C4-2B (cell line): ENCODE data around the gene SHBG.

ENCODE experiments used
- CTCF ChIP-seq: fragments of 450-650 bp; conservative IDR thresholded peaks from 2 replicates; pipeline ENCODE4 v1.5.1; 2017; ENCODE audit warnings: mild to moderate bottlenecking
- ZFX ChIP-seq: fragments of 450-650 bp; IDR thresholded peaks from 2 replicates; pipeline ENCODE4 v1.6.1; 2017

DNA sequence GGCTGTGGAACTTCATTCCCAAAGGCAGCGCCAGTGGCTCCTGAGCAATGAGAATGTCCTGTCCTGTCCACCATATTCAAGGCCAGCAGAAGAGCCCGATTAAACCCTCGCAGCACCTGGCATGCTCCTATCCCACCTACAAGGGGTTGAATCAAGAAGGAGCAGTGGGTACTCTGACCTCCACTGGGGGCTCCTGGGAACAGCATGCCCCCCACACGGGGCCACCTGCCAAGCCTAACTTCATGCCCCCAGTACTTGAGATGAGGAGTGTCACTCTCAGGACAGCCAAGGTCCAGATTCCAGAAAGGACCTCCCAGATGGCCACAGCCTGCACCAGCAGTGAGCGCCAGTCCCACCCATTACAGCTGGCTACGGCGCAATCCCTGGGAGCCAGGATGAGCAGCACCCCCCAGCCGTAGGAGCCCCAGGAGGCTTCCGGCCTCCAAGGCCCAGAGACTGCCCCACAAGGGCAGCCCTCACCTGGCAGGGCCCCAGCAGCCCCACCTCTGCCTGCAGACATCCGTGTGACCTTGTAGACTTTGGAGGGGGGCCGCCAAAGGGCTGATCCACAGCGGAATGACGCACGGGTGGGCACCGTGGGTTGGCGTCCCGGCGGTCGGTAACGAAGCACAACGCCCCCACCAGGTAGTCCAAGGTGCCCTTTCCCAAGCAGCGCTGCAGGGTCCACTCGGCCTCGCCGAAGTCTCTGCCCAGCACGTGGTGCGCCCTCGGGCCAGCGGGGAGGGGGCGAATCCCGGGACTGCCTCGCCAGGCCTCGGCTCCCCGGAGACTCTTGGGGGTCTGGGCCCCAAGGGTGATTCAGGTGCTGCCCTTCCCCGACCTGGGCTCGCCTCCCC lies 47.3 kb upstream of the SHBG start:
- TF ChIP-seq CTCF, result no peak; the same call in 1 of the 2 replicates
- no peak for TF ChIP-seq ZFX
